Stimulated activated CD8-positive, alpha-beta memory T cell treated with anti-CD3 and anti-CD28 coated beads, Interleukin-4, amount 100 ng/mL, for 1 hour (primary cell): ENCODE results near the gene CEND1.

Experiments used
- DNase-seq, 2 donors: peaks; one replicate each; pipeline ENCODE4 v3.0.0-alpha.2; 2020; ENCODE audit warnings: low read depth in 2 of 2, low spot score in 1 of 2

CEND1 gene

DNA sequence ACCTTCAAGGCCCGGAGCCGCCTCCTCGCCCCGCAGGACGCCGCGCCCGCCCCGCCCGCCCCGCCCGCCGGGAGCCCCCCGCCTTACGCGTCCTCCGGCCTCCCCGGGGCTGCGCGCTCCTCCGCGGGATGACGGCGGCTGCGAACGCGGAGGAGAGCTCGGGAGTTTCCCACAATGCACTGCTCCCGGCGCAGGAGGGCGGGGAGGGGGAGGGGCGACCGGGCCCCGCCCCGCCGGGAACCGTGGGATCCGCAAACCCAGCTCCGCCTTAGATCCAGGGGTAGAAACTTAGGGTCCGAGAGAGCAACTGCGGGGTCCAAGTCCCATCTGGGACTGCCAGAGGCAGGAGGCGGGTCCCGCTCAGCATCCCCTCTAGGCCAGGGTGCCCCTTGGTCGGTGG, at the start of gene CEND1:
Gene CEND1, minus strand, starts transcription at position 148 of the 400 bp plus-strand sequence. CDS start 1,514 bp downstream, outside the sequence.
- no peak for DNase-seq

- no peak for DNase-seq
Measured at GRCh38 chr11:839280-839623, 49.4 kb upstream of the CEND1 start.

GRCh38 chr11:838441-839279, 48.8 kb upstream of the CEND1 start:
- no peak for DNase-seq

DNA sequence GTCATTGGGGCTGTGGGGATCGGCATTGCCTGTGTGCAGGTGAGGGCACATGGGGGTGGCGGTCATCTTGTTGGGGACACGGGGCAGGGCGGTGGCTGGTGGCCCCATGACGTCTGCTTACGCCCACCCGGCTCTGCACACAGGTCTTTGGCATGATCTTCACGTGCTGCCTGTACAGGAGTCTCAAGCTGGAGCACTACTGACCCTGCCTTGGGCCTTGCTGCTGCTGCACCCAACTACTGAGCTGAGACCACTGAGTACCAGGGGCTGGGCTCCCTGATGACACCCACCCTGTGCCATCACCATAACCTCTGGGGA, 48.1 kb upstream of the CEND1 start:
- no peak for DNase-seq

DNA sequence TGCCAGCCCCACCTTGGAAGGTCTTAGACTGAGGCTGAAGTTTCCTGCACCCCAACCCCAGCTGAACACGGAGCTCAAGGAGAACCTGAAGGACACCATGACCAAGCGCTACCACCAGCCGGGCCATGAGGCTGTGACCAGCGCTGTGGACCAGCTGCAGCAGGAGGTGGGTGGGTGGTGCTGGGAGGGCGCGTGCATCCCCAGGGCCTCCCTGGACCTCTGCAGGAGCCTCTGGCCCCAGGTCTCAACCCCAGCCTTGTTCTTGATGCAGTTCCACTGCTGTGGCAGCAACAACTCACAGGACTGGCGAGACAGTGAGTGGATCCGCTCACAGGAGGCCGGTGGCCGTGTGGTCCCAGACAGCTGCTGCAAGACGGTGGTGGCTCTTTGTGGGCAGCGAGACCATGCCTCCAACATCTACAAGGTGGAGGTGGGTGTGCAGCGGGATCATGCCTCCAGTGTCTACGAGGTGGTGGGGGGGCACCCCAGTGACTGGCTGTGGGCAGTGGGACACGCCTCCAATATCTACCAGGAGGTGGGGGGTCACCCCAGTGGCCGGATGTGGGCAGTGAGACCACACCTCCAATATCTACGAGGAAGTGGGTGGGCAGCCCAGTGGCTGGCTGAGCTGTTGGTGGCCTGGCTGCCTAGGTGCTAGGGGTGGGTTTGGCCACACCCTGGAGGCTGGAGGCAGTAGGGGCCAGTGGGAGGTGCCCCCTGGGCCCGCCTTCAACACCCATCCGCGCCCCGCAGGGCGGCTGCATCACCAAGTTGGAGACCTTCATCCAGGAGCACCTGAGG, 47.5 kb upstream of the CEND1 start:
- no peak for DNase-seq

DNA sequence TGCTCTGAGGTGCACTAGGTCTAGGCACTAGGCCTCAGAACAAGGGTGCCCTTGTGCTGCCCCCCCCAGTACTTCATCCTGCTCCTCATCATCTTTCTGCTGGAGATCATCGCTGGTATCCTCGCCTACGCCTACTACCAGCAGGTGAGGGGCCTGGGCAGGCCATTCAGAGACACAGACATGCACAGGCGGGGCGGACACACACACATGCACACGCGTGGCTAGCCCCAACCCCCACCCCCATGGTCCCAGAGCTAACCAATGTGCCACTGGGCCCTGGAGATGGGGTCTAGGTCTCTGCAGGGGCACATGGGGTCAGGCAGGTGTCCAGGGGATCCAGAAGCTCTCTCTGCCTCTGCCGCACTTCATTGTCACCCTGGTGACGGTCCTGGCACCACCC, 46.8 kb upstream of the CEND1 start:
- no peak for DNase-seq

- DNase-seq, result no peak
Measured at GRCh38 chr11:836274-836673, 46.4 kb upstream of the CEND1 start.

- no peak for DNase-seq
Measured at GRCh38 chr11:834371-835316, 44.8 kb upstream of the CEND1 start.

GRCh38 chr11:833849-834311, 44.0 kb upstream of the CEND1 start:
- DNase-seq, result no peak

DNA sequence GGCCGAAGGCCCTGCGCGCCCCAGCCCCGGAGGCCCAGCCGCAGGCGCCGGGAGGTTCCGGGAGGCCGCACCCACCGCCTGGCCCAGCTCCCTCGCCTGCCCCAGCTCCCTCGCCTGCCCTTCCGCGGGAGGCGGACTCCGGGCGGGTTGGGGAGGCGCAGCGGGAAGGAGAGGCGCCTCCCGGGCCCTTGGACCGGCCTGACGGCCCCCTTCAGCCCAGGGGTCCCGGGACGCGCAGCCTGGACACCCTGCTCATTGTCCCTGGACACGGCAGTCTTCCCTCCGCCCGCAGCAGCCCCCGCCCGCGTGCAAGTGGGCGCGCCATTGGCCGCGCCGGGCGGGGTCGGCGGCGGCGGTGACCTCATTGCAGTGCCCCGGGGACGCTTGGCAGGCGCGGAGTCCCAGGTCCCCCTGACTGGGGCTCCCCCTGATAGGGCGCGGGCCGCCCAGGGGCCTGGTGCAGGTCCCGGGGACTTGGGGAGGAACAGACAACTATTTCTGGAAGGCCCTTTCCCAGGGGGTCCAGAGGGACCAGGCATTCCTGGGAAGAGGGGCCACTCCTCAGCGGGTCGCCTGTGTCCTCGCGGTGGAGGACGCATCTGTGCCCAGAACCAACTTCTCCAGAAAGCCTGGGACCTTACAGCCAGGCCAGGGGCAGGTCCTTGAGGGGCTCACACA, 43.4 kb upstream of the CEND1 start:
- no peak for DNase-seq

DNA sequence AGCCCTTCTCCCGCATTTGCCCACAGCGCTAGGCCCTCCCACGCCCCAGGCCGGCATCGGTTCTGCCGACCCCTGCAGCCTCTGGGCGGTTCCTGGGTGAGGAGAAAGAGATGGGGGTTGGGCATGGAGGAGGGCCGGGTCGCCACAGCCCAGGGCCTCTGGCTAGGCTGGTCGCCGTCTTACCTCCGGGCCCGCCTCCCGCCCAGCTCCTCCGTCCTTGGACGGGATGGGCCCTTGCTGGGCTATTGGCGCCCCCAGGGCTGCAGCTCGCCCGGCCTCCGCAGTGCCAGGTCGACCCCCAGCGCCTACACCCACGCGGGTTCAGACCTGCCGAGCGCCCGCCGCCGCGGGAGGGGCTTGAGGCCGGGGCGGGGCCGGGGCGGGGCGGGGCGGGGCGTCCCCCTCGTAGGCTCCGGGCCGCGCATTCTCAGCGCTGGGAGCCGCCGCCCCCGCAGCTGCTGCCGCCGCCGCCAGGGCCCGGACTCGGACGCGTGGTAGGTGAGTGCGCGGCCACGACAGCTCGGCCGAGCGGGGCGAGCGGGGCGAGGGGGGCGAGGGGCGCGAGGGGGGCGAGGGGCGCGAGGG, 42.7 kb upstream of the CEND1 start, which contains the start of gene CD151:
Gene CD151, plus strand, starts transcription at position 424 of the 585 bp plus-strand sequence. CDS start 3,118 bp downstream, outside the sequence.
- DNase-seq, result peak in 1 of 2 donors; percentile 29

DNA sequence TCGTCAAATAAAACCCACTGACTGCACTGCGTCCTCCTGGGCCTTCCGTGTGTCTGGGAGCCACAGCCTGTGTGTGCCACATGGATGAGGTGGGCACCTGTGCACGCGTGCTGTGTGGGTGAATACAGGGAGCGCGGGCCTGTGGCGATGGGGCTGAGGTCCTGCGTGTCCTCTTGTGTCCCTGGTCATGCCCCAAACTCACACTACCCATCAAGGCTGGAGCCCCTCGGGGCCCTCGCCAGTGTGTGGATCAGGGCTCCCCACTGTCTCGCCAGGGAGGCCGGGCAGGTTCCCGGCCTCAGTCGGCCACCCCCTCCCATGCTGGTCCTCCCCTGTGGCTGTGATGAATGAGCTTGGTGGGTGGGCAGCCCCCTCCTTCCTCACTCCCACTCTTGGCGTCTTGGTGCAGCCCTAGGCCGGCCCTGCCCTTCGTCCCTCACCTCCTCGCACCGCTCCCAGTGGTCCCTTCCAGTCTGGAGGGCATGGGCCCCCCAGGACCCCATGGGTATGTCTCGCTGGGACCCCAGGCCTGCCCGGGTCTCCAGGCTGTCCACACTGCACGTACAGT, 42.2 kb upstream of the CEND1 start:
- no peak for DNase-seq

- DNase-seq, result no peak
Measured at GRCh38 chr11:831118-831864, 41.4 kb upstream of the CEND1 start.

DNA sequence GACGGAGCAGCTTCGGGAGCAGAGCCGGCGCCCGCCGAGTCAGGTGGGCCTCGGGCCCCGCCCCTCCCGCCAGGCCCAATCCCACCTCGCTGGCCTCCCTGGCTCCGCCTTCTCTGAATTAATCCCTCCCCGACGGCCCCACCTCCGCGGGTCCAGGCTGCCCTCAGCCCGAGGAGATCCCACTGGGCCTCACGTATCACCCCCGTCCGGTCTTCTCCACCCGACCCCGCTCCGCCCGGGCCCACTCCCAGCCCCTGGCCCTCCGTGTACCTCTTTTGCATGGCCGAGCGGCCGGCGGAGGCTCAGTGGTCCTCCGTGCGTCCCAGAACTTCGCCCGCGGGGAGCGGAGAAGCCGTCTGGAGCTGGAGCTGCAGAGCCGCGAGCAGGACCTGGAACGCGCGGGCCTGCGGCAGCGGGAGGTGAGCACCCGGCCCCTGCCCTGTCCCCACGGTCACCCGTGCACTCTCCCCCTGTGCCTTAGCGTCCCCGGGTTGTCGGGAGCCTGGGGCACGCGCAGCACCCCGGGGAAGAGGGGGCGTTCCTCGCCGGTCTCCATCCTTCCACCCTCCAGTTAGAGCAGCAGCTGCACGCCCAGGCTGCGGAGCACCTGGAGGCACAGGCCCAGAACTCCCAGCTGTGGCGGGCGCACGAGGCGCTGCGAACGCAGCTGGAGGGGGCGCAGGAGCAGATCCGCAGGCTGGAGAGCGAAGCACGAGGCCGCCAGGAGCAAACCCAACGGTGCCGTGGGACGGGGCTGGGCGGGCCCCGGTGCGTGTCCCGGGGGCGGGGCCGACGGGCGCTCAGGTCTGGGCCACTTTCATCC, 40.6 kb upstream of the CEND1 start:
- DNase-seq, result peak in 1 of 2 donors; percentile 41

DNA sequence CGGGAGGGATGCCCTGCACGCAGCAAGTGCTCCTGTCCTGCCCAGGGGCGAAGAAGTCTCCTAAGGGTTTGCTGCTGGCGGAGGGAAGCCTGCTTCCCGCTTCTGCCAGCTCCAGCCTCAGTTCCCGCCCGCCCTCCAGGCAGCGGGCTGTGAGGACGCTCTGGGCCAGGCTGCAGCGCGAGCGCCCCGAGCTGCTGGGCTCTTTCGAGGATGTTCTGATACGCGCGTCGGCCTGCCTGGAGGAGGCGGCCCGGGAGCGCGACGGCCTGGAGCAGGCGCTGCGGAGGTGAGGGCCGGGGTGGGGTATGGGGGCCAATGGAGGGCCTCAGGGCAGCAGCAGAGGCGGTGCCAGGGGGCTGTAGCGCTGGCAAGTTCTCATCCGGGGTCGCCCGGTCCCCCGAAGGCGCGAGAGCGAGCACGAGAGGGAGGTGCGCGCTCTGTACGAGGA, 40.0 kb upstream of the CEND1 start:
- DNase-seq, result no peak

DNA sequence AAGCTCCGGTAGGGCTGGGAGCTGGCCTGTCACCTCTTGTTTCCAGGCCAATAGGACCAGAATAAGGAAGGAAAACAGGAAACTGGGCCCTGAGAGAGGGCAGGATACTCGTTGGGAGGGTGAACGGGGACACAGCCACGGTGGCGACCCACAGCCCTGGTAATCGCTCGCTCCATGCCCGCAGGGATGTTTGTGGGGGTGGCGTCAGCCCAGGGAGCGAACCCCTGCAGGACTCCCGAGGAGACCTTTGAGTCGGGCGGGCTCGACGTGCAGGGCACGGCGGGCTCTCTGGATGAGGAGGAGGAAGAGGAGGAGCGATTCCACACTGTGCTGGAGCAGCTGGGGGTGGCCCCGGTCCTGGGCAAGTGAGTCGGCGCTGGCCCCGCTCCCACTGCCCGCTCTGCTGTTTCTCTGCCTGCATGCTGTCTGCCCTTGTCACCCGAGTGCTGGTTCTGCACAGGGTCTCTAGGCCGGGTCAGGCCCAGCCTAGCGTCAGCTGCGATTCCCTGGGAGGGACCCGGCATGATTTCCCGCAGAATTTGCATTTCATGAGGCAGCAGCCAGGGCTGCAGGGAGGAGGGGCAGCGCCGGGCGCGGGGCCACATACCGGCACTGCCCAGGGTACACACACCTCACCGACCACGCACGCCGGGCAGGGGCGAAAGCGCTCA, 39.4 kb upstream of the CEND1 start:
- DNase-seq, result no peak

- no peak for DNase-seq
Measured at GRCh38 chr11:828506-829175, 38.8 kb upstream of the CEND1 start.
